Mesodermal cell (in vitro differentiated cells): ENCODE results near the gene TMEM170A.

ENCODE experiments used
- H3K27ac ChIP-seq: 2 replicates; pipeline ENCODE4 v1.7.0; 2013; ENCODE audit warnings: mild to moderate bottlenecking, low read depth, low read length, moderate library complexity; ENCODE audit not compliant: severe bottlenecking
- H3K36me3 ChIP-seq: 2 replicates; pipeline ENCODE4 v1.7.1; 2013; ENCODE audit warnings: mild to moderate bottlenecking, low read length, moderate library complexity; ENCODE audit not compliant: control insufficient read depth, insufficient read depth
- H3K4me1 ChIP-seq: one replicate; pipeline ENCODE4 v1.7.1; 2013; ENCODE audit warnings: mild to moderate bottlenecking, low read length; ENCODE audit not compliant: insufficient read depth, control insufficient read depth, poor library complexity, severe bottlenecking
- H3K4me3 ChIP-seq: 2 replicates; pipeline ENCODE4 v1.7.0; 2013; ENCODE audit warnings: low read length, control low read depth, mild to moderate bottlenecking; ENCODE audit not compliant: insufficient read depth, poor library complexity, severe bottlenecking; ENCODE audit errors: extremely low read depth
- H3K9me3 ChIP-seq: 2 replicates; pipeline ENCODE4 v1.7.1; 2013; ENCODE audit warnings: mild to moderate bottlenecking, low read length, moderate library complexity; ENCODE audit not compliant: control insufficient read depth
- WGBS, 2 experiments: methylation state at CpG; one replicate each; pipeline ENCODE4 v1.1.5; 2013; ENCODE audit warnings: missing lambda C conversion rate in 2 of 2; ENCODE audit not compliant: insufficient coverage in 2 of 2; 5-methylcytosine and 5-hydroxymethylcytosine counted together

The TMEM170A gene

GRCh38 chr16:75420987-75421819, 43.3 kb downstream of the TMEM170A start:
- peak overlapping the region; percentile 64 for H3K27ac ChIP-seq
- H3K4me1 ChIP-seq = peaks cover 7% of the 10 kb centered on the region
- no peak overlapping the region for H3K4me3 ChIP-seq
- WGBS, 2 experiments = 24 to 54% methylated on average over 5 to 7 of the region's 8 CpGs
- no peaks in the 10 kb centered on the region for H3K9me3 ChIP-seq
- H3K36me3 ChIP-seq = no peaks in the 10 kb centered on the region

- Histone ChIP-seq H3K4me1 (peaks cover 7% of the 10 kb centered on the region), H3K36me3 (peaks cover 12% of the 10 kb centered on the region), H3K4me3 (no peak overlapping the region), H3K27ac (no peak overlapping the region), H3K9me3 (no peaks in the 10 kb centered on the region)
- whole genome bisulfite sequencing, 2 experiments = no CpG with 5 or more reads among the region's 2 CpGs
Observed at GRCh38 chr16:75416904-75417565, 47.5 kb downstream of the TMEM170A start.

DNA sequence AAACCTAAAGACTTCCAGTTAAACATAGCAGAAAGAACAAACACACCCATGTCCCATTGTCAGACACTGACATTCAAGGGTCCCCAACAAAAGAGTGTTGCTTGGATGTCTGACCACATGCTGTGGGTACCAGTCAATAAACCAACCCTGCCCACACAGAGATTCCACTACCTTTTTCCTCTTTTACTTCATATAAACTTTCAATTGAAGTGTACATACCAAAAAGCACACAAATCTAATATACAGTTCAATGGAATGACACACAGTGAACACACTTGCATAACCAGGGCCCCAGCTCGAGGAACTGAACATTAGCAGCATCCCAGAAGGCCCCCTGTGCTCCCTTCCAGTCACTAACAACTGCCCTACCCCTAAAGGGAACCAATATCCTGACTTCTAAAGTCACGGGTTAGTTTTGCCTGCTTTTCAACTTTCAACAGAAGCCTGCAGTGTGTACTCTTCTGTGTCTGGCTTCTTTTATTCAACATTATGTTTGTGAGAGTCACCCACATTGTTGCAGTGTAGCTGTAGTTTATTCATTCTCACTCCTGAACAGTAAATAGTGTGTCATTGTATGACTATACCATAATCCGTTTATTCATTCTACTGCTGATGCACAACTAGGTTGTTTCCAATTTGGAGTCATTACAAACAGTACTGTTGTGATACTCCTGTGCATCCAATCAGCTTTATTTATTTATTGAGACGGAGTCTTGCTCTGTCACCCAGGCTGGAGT, 49.2 kb downstream of the TMEM170A start:
- 89 to 100% methylated on average over 2 to 3 of the region's 4 CpGs for WGBS, 2 experiments
- Histone ChIP-seq H3K9me3 (no peaks in the 10 kb centered on the region), H3K27ac (no peak overlapping the region)

GRCh38 chr16:75413951-75414350, 50.5 kb downstream of the TMEM170A start:
- WGBS, 2 experiments = no CpG with 5 or more reads among the region's 2 CpGs
- Histone ChIP-seq H3K27ac (no peak overlapping the region), H3K9me3 (no peaks in the 10 kb centered on the region), H3K4me1 (no peaks in the 10 kb centered on the region), H3K4me3 (no peak overlapping the region), H3K36me3 (peaks cover 41% of the 10 kb centered on the region)

More for the DNA sequence above, 49.2 kb downstream of the TMEM170A start:
- H3K4me1 ChIP-seq = no peaks in the 10 kb centered on the region
- peaks cover 27% of the 10 kb centered on the region for H3K36me3 ChIP-seq
- no peak overlapping the region for H3K4me3 ChIP-seq

GRCh38 chr16:75406943-75407342, 57.5 kb downstream of the TMEM170A start:
- Histone ChIP-seq H3K27ac (no peak overlapping the region), H3K9me3 (no peaks in the 10 kb centered on the region), H3K4me3 (no peak overlapping the region), H3K36me3 (peaks cover 60% of the 10 kb centered on the region), H3K4me1 (peaks cover 2% of the 10 kb centered on the region)
- no CpG with 5 or more reads among the region's 4 CpGs for WGBS, 2 experiments

DNA sequence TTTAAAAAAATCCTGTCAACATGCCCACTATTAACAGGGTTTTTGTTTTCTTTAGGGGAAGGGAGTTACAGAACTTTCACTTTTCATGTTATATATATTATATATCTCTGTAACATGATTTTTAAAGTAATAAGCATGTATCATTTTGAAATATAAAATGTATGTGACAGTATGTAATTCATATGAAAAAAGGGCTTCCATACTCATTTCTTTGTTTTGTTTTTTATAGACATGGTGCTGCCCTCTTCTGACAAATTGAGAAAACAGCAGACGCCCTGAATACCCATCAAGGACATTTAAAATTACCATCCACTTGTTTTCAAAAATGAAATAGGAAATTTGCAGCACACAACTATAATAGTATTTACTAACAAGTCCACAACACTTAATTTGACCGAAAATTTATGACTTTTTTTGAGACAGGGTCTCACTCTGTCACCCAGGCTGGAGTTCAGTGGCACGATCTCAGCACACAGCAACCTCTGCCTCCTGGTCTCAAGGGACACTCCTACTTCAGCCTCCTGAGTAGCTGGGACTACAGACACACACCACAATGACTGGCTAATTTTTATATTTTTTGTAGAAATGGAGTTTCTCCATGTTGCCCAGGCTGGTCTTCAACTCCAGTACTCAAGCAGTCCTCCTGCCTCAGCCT, 61.5 kb downstream of the TMEM170A start:
- Histone ChIP-seq H3K4me1 (peaks cover 7% of the 10 kb centered on the region), H3K36me3 (peaks cover 33% of the 10 kb centered on the region), H3K4me3 (no peak overlapping the region), H3K9me3 (no peaks in the 10 kb centered on the region), H3K27ac (peak overlapping the region; percentile 92)
- WGBS, 2 experiments = 0 to 40% methylated on average over 2 to 3 of the region's 3 CpGs

GRCh38 chr16:75402159-75402820, 62.2 kb downstream of the TMEM170A start:
- Histone ChIP-seq H3K36me3 (peaks cover 31% of the 10 kb centered on the region), H3K4me1 (peaks cover 7% of the 10 kb centered on the region), H3K9me3 (no peaks in the 10 kb centered on the region), H3K27ac (peak overlapping the region; percentile 92), H3K4me3 (no peak overlapping the region)
- no CpG with 5 or more reads among the region's 2 CpGs for WGBS, 2 experiments

- Histone ChIP-seq H3K27ac (peak overlapping the region; percentile 92), H3K4me1 (peaks cover 7% of the 10 kb centered on the region), H3K9me3 (no peaks in the 10 kb centered on the region), H3K36me3 (peaks cover 25% of the 10 kb centered on the region), H3K4me3 (no peak overlapping the region)
Observed at GRCh38 chr16:75401691-75402090, 62.8 kb downstream of the TMEM170A start.

DNA sequence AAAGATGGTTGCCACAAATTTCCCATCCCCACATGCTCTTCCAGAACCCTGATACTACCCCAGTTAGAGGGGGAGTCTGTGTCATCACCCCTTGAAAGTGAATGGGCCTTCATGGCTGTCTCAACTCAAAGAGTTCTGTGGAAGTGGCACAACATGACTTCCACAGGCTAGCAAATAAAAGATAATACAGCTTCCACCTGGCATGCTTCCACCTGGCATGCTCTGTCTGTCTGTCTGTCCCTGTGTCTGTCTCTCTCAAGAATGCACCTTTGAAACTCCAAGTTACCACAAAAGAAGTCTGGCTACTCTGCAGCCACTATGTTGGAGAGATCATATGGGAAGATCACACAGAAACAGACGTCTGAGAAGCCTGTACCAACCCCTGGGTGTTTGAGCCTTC, 66.2 kb downstream of the TMEM170A start:
- H3K27ac ChIP-seq = no peak overlapping the region
- no peak overlapping the region for H3K4me3 ChIP-seq
- H3K36me3 ChIP-seq = peaks cover 21% of the 10 kb centered on the region
- H3K9me3 ChIP-seq = no peaks in the 10 kb centered on the region
- peaks cover 7% of the 10 kb centered on the region for H3K4me1 ChIP-seq
- 67 to 100% methylated on average over 1 of the region's 1 CpG for WGBS, 2 experiments

- Histone ChIP-seq H3K4me1 (peaks cover 4% of the 10 kb centered on the region), H3K36me3 (peaks cover 34% of the 10 kb centered on the region), H3K9me3 (no peaks in the 10 kb centered on the region), H3K4me3 (no peak overlapping the region), H3K27ac (no peak overlapping the region)
- WGBS, 2 experiments = 92 to 95% methylated on average over 3 to 4 of the region's 5 CpGs
Observed at GRCh38 chr16:75394941-75395340, 69.5 kb downstream of the TMEM170A start.
